Measurements from ENCODE around the gene PCSK5. TPM values are rescaled to one million over a fixed set of nuclear protein-coding genes. Genes with fewer than 3 reads are reported as not detected.
A peak's percentile ranks its signal among the peaks of the same experiment; 100 is the strongest.
"Not testable (repeated sequence)": the region's sequence is repeated elsewhere in the genome, so short reads cannot be mapped to it uniquely, and the experiment has no call there.

The PCSK5 gene
- total and polyA plus RNA-seq, 8 donors, result 0.37 to 86.3 (median 4.9) TPM

- no peak overlapping the region for H3K4me3 ChIP-seq
- H3K4me1 ChIP-seq, result no peaks in the 10 kb centered on the region
- TF ChIP-seq POLR2A (IDR thresholded peaks at IDR 0.05), result no peak
- H3K36me3 ChIP-seq, result no peaks in the 10 kb centered on the region
- no peak overlapping the region for H3K27ac ChIP-seq
- intact Hi-C loops (cut with DNase I; ENCODE audit: low total_unique reads), result no loop called here
- no peaks in the 10 kb centered on the region for H3K27me3 ChIP-seq
- no peak for DNase-seq
- 53 to 67% (median 62%) methylated on average over 3 of the region's 3 CpGs for WGBS, 5 donors
- H3K9me3 ChIP-seq, result no peaks in the 10 kb centered on the region
Measured at GRCh38 chr9:75858497-75859092, 31.9 kb upstream of the PCSK5 start.

GRCh38 chr9:75864266-75864665, 26.2 kb upstream of the PCSK5 start:
- no peak overlapping the region for H3K4me3 ChIP-seq
- TF ChIP-seq POLR2AphosphoS5 (IDR thresholded peaks at IDR 0.05), result no peak
- TF ChIP-seq POLR2A (IDR thresholded peaks at IDR 0.05), result no peak
- TF ChIP-seq CTCF (IDR thresholded peaks at IDR 0.05), result no peak
- TF ChIP-seq EP300 (IDR thresholded peaks at IDR 0.05), result no peak
- WGBS, 5 donors, result 17 to 34% (median 23%) methylated on average over 4 of the region's 4 CpGs
- DNase-seq, result no peak
- H3K27me3 ChIP-seq, result peaks cover 0 to 8% (median 0%) of the 10 kb centered on the region in 3 donors
- no peaks in the 10 kb centered on the region for H3K36me3 ChIP-seq
- H3K9me3 ChIP-seq, result no peaks in the 10 kb centered on the region
- no peak overlapping the region for H3K27ac ChIP-seq
- intact Hi-C loops (cut with DNase I; ENCODE audit: low total_unique reads), result no loop called here
- no peaks in the 10 kb centered on the region for H3K4me1 ChIP-seq

GRCh38 chr9:75866273-75866871, 24.1 kb upstream of the PCSK5 start:
- no peaks in the 10 kb centered on the region for H3K9me3 ChIP-seq
- 31 to 51% (median 40%) methylated on average over 2 of the region's 2 CpGs for WGBS, 5 donors

GRCh38 chr9:75868526-75868925, 21.9 kb upstream of the PCSK5 start:
- intact Hi-C loops (cut with DNase I; ENCODE audit: low total_unique reads), result not testable (repeated sequence)
- 71 to 86% (median 79%) methylated on average over 2 of the region's 2 CpGs for WGBS, 5 donors

More at GRCh38 chr9:75866273-75866871, 24.1 kb upstream of the PCSK5 start:
- peak; percentile 29 to 75 for DNase-seq
- Histone ChIP-seq H3K36me3 (no peaks in the 10 kb centered on the region), H3K27me3 (peaks cover 0 to 8% (median 0%) of the 10 kb centered on the region in 3 donors), H3K4me1 (no peaks in the 10 kb centered on the region), H3K27ac (no peak overlapping the region), H3K4me3 (no peak overlapping the region)
- TF ChIP-seq POLR2AphosphoS5 (IDR thresholded peaks at IDR 0.05) (no peak), CTCF (IDR thresholded peaks at IDR 0.05) (peak in 4 of 7 experiments; percentile 44 to 70 (median 64)), POLR2A (IDR thresholded peaks at IDR 0.05) (no peak), EP300 (IDR thresholded peaks at IDR 0.05) (no peak)
- intact Hi-C loops (cut with DNase I; ENCODE audit: low total_unique reads), result no loop called here

GRCh38 chr9:75869236-75869635, 21.2 kb upstream of the PCSK5 start:
- TF ChIP-seq POLR2A (IDR thresholded peaks at IDR 0.05), result no peak
- no peak for TF ChIP-seq EP300 (IDR thresholded peaks at IDR 0.05)
- TF ChIP-seq CTCF (IDR thresholded peaks at IDR 0.05), result no peak
- TF ChIP-seq POLR2AphosphoS5 (IDR thresholded peaks at IDR 0.05), result no peak
- H3K27ac ChIP-seq, result no peak overlapping the region
- 42 to 60% (median 55%) methylated on average over 3 of the region's 3 CpGs for WGBS, 5 donors
- no peaks in the 10 kb centered on the region for H3K4me1 ChIP-seq
- H3K9me3 ChIP-seq, result no peaks in the 10 kb centered on the region
- no peaks in the 10 kb centered on the region for H3K36me3 ChIP-seq
- no peak overlapping the region for H3K4me3 ChIP-seq
- intact Hi-C loops (cut with DNase I; ENCODE audit: low total_unique reads), result no loop called here
- H3K27me3 ChIP-seq, result peaks cover 0 to 8% (median 0%) of the 10 kb centered on the region in 3 donors
- no peak for DNase-seq

More at GRCh38 chr9:75868526-75868925, 21.9 kb upstream of the PCSK5 start:
- not testable (repeated sequence) for H3K36me3 ChIP-seq, H3K9me3 ChIP-seq, H3K27ac ChIP-seq, H3K4me3 ChIP-seq, DNase-seq, H3K4me1 ChIP-seq, H3K27me3 ChIP-seq

Data from stomach (tissue), 9 donors.